ENCODE measurements around the gene MICAL2.

Gene MICAL2

DNA sequence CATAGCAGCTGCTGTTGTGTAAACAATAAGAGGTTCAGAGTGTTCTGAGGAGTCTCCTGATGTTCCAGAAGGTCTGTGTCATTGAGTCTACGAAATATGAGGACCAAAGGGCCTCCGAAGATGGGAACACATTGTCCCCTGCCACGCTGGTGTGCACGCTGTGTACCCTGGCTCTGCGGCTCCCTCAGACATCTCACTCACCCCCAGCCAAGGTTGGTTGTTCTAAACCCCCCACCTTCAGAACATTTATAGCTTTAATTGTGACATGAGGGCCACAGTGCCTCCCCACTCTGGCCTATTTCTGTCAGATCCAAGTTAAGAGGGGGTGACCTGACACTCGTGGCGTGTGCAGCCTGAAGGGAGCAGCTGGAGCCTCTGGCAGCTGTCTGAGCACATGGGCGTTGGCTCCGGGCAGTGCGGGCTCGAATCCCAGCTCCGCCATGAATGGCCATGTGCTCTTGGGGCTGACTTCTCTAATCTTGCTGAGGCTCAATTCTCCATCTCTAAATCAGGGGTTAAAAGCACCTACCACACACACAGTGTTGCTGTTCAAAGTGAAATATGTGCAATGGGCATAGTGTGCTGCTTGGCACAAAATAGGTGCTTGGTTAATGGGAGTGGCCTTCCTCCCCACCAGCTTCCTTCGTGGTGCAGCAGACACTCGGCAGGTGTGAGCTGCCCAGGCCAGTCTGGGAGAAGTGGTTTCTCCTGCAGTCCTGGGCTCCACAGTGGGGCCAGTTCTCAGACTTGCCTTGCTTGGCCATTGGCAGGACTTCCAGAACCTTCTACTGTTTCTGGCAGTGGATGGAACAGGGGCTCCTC is 39.7 kb upstream of the MICAL2 start:
- no peak for TF ChIP-seq EP300 (IDR thresholded peaks at IDR 0.05; ENCODE audit: borderline replicate concordance)
- TF ChIP-seq, protein P1, sequence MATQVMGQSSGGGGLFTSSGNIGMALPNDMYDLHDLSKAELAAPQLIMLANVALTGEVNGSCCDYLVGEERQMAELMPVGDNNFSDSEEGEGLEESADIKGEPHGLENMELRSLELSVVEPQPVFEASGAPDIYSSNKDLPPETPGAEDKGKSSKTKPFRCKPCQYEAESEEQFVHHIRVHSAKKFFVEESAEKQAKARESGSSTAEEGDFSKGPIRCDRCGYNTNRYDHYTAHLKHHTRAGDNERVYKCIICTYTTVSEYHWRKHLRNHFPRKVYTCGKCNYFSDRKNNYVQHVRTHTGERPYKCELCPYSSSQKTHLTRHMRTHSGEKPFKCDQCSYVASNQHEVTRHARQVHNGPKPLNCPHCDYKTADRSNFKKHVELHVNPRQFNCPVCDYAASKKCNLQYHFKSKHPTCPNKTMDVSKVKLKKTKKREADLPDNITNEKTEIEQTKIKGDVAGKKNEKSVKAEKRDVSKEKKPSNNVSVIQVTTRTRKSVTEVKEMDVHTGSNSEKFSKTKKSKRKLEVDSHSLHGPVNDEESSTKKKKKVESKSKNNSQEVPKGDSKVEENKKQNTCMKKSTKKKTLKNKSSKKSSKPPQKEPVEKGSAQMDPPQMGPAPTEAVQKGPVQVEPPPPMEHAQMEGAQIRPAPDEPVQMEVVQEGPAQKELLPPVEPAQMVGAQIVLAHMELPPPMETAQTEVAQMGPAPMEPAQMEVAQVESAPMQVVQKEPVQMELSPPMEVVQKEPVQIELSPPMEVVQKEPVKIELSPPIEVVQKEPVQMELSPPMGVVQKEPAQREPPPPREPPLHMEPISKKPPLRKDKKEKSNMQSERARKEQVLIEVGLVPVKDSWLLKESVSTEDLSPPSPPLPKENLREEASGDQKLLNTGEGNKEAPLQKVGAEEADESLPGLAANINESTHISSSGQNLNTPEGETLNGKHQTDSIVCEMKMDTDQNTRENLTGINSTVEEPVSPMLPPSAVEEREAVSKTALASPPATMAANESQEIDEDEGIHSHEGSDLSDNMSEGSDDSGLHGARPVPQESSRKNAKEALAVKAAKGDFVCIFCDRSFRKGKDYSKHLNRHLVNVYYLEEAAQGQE (IDR thresholded peaks at IDR 0.05; ENCODE audit: low read depth), result no peak
- TF ChIP-seq TCF12 (IDR thresholded peaks at IDR 0.05; ENCODE audit: low read depth), result no peak
- no peak for TF ChIP-seq TAF1 (IDR thresholded peaks at IDR 0.05; ENCODE audit: low read depth)
- TF ChIP-seq, protein P2, sequence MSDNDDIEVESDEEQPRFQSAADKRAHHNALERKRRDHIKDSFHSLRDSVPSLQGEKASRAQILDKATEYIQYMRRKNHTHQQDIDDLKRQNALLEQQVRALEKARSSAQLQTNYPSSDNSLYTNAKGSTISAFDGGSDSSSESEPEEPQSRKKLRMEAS (IDR thresholded peaks at IDR 0.05), result no peak
- TF ChIP-seq, protein P3, sequence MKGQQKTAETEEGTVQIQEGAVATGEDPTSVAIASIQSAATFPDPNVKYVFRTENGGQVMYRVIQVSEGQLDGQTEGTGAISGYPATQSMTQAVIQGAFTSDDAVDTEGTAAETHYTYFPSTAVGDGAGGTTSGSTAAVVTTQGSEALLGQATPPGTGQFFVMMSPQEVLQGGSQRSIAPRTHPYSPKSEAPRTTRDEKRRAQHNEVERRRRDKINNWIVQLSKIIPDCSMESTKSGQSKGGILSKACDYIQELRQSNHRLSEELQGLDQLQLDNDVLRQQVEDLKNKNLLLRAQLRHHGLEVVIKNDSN (IDR thresholded peaks at IDR 0.05), result no peak
- TF ChIP-seq CEBPB (IDR thresholded peaks at IDR 0.05), result no peak
- TF ChIP-seq EGR1 (IDR thresholded peaks at IDR 0.05), result no peak
- TF ChIP-seq NFIC (IDR thresholded peaks at IDR 0.05), result no peak

DNA sequence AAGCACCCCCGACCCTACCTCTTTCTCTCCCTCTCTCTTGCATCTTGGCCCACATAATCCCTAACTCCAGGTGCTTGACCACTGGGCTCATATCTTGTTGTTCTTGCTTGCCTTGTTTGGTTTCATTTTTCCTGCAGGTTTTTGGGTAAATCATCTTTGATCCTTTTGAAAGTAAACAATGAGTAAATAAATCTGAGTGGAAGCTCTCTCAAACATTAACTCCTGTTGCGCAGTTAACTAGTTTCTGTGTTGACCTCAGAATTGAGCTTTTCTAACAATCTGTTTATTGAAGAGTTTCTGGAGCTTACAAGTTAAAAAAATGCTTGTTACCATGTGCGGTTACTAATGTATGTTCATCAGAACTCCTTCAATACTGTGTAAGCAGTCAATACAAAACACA is 38.8 kb upstream of the MICAL2 start:
- TF ChIP-seq, protein P2 (IDR thresholded peaks at IDR 0.05), result no peak
- TF ChIP-seq NFIC (IDR thresholded peaks at IDR 0.05) (no peak), YY1 (IDR thresholded peaks at IDR 0.05; ENCODE audit: low read depth) (no peak), EGR1 (IDR thresholded peaks at IDR 0.05) (no peak), TAF1 (IDR thresholded peaks at IDR 0.05; ENCODE audit: low read depth) (no peak), CREB1 (IDR thresholded peaks at IDR 0.05; ENCODE audit: low read depth) (no peak), TCF12 (IDR thresholded peaks at IDR 0.05; ENCODE audit: low read depth) (no peak), ZBTB7A (IDR thresholded peaks at IDR 0.05; ENCODE audit: low read depth) (no peak), RAD21 (IDR thresholded peaks at IDR 0.05; ENCODE audit: low read depth) (no peak), CEBPB (IDR thresholded peaks at IDR 0.05) (no peak), TEAD4 (IDR thresholded peaks at IDR 0.05) (no peak), FOXM1 (IDR thresholded peaks at IDR 0.05; ENCODE audit: borderline replicate concordance, low read depth) (no peak), EP300 (IDR thresholded peaks at IDR 0.05; ENCODE audit: borderline replicate concordance) (no peak)
- TF ChIP-seq, protein P1 (IDR thresholded peaks at IDR 0.05; ENCODE audit: low read depth), result no peak
- TF ChIP-seq, protein P3 (IDR thresholded peaks at IDR 0.05), result no peak

DNA sequence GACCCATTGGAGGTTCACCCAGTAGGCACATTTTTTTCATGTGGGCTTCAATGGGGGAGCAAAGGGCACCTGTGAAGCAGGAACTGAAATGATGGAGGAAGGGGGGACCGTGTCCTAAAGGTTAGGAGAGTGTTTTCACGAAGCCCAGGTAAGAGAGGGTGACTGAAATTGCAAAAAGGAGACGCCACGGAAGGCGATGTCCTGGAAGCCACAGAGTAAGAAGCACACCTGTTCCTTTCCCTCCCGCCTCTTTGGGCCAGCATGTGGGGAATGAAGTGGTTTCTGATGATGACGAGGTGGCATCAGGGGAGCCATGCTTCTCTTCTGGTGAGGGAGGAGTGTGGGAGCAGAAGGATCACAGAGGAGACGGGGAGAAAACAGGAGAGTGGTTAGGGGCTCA is 37.0 kb upstream of the MICAL2 start:
- TF ChIP-seq EP300 (IDR thresholded peaks at IDR 0.05; ENCODE audit: borderline replicate concordance), result no peak
- no peak for TF ChIP-seq TAF1 (IDR thresholded peaks at IDR 0.05; ENCODE audit: low read depth)
- TF ChIP-seq, protein P3 (IDR thresholded peaks at IDR 0.05), result no peak
- TF ChIP-seq FOXM1 (IDR thresholded peaks at IDR 0.05; ENCODE audit: borderline replicate concordance, low read depth), result no peak
- TF ChIP-seq CEBPB (IDR thresholded peaks at IDR 0.05), result no peak
- no peak for TF ChIP-seq ZBTB7A (IDR thresholded peaks at IDR 0.05; ENCODE audit: low read depth)
- TF ChIP-seq NFIC (IDR thresholded peaks at IDR 0.05), result no peak
- TF ChIP-seq RAD21 (IDR thresholded peaks at IDR 0.05; ENCODE audit: low read depth), result no peak

DNA sequence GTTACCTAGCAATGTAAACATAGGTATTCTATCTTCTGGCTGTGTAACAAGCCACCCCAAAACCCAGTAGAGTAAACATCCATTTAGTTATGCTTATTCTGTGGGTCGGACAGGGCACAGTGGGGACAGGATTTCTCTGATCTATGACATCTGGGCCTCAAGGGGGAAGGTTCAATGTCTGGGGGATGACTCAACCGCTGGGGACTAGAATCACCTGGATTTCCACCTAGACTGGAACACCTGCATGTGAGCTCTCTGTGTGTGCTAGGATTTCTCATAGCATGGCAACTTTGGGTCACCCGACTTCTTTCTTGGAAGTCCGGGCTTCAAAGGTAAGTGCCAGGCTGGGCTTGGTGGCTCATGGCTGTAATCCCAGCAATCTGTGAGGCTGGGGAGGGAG is 36.5 kb upstream of the MICAL2 start:
- TF ChIP-seq TAF1 (IDR thresholded peaks at IDR 0.05; ENCODE audit: low read depth) (no peak), FOXM1 (IDR thresholded peaks at IDR 0.05; ENCODE audit: borderline replicate concordance, low read depth) (no peak), TCF12 (IDR thresholded peaks at IDR 0.05; ENCODE audit: low read depth) (no peak), CEBPB (IDR thresholded peaks at IDR 0.05) (no peak)
- TF ChIP-seq, protein P1 (IDR thresholded peaks at IDR 0.05; ENCODE audit: low read depth), result no peak

Data from Ishikawa (cell line).